Hematopoietic multipotent progenitor cell treated with erythropoietin and hydrocortisone succinate and interleukin-3 and kit ligand, for 15 days (in vitro differentiated cells): ENCODE data around the gene AGAP1.

Experiments used
- DNase-seq: peaks from one replicate; pipeline ENCODE4 v3.0.0-alpha.2; 2015; ENCODE audit warnings: low spot score

The AGAP1 gene

DNA sequence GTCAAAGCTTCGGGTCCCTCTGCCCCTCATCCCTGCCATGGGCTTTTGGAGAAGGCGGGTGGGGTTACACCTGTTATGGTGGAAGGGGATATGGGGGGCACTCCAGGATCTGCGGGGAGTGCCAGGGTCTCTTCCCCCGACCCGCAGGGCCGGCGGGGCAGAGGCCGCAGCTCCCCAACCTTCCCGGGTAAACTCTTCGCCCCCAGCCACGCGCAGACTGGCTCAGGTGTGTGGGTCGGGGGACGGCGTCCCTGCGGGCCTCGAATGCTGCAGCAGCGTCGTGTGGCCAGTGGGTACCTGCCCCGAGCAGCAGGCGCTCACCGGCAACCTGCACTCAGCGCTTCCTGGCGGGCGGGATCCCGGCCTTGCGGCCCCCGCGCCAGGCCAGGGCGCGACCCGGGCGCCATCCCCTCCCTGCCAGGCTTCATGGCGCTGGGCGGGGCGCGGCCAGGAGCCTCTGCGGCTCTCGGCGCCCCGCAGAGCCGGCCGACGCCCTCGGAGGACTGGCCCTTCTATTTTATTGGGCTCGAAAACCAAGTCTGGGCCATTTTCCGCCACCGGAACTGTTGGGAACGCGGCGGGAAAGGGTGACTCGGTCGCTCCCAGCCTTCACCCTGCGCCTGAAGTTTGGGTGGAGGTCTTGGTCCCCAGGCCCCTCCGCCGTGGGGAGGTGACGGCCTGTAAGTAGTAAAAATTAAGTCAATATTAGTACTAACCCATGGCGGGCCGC, 669.8 kb downstream of the AGAP1 start:
- no peak for DNase-seq

DNA sequence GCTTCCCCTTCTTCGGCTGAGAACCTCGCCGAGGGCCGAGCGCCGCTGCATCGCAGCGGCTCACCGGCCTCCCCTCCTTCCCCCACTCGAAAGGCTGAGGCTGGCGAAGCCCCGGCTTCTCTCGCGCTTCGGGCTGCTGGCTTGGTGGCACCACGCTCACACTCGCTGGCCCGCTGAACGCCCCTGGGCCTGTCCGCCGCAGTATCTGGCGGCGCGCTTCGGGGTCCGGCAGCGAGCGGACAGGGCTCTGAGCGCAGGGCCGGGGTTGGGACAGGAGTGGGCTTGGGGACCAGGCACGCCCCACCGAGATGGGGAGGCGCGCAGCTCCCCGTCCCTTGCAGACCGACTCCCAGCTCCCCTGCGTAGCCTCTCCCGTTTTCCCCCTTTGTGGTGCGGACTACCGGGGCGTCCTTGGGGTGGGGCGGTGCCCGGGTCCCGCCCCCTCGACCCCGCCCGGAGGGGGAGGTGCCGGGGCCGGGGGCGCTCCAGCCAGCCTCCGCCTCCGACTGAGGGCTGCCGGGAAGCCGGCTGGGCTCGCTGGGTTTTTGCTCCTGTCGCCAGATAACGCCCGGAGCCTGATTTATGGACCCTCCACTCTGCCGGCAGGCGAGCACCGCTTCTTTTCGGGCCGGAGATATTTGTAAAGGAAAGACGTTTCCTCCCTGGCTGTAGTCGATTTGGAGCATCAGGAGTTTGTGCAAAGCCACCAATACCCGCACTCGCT, 670.5 kb downstream of the AGAP1 start:
- no peak for DNase-seq

DNA sequence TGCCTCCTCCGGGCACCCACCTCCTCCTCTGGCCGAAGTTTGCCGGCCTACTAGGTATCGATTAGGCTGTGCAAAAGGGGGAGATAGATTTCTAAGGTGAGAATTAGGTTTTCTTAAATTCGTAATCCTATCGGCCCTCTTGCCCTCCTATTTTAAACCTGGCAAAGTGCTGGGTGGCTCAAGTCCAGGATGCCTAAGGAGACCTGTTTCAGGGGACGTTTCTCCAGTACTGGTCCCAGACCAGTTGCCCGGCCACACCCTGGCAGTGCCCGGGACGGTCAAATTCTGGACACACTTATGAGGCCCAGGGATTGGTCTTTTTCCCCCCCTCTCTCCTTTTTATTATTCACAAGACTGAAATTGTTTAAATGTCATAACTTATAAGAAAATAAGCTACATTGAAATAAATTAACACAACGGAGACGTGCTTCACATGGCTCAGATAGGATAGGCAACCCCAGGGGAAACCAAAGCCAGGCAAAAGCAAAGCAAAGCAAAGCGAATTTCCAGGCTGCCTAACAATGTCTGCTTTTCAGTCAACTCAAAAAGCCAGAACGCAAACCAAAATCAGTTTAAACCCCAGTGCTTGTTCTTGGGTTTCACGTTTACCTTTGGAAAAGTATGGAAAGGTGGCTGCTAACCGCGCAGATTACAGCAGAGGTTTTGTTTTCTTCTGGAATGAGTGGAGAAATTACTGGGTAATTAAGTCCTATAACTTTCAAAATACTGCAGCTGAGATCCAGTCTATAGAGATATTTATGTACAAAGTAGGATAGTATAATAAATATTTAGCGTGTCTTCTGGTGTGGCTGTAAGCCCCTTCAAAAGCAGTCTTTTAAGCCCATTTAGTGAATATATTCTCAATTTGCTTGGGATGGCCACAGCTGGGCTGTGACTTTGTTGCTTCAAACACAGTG, 671.3 kb downstream of the AGAP1 start:
- DNase-seq = no peak

DNA sequence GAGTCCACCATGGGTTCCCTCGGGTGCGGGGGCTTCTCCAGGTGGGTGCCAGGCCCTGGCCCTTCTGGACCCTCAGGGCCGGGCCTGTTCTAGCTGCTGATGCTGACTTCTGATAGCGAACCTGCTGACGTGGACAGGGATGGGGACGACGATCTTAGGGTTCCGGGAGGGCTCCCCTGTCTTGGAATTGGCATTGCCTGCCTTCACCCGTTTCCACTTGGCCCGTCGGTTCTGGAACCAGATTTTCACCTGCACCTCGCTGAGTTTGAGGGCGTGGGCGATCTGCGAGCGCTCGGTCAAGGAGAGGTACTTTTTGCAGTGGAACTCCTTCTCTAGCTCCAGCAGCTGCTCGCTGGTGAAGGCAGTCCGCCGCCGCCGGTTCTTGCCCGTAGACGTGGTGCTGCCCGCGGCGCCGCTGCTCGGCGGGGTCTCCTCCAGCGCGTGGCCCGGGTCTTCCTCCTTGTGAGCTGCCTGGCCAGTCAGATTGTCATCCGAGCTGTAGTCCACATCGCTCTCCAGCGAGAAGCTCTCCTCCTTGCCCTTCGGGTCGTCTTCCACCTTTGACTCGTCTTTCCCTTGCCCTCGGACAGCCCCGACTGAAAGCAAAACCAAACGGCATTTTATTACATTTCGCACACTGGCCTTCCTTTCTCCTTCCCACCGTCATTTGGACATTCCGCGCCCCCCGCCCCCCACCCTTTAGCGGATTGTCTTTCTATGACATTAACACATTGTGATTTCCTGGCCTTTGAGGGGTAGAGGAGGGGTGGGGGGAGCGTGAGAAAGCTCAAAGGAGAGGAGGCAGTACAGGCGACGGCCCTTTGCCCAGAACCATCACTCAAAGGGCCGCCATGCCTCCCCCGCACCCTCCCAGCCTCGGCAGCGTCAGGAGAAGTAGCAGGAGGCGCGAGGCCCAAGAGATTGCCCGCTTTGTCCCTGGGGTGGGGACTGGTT, 672.3 kb downstream of the AGAP1 start:
- DNase-seq = no peak

DNA sequence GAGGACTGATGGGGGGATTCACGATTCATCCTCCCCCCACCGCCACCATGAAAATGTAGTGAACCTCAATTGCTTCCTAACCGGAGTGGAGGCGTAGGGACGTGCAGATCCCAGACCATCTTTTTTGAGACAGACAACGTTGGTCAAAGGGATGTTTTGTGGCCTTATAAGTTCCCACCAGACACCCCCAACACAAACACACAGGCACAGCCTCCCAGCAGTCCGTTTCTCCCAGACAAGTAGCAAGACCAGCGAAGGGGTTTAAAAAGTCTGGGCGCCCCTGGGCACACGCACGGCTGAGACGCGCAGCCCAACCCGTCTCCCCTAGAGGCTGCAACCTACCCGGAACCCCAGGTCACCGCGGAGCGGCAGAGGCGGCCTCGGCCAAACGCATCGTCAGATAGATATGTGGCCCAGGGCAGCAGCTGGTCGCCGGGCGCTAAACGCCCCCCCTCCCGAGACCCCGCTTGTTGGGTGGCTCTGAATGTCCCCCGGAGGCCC, 673.0 kb downstream of the AGAP1 start:
- DNase-seq = no peak

DNA sequence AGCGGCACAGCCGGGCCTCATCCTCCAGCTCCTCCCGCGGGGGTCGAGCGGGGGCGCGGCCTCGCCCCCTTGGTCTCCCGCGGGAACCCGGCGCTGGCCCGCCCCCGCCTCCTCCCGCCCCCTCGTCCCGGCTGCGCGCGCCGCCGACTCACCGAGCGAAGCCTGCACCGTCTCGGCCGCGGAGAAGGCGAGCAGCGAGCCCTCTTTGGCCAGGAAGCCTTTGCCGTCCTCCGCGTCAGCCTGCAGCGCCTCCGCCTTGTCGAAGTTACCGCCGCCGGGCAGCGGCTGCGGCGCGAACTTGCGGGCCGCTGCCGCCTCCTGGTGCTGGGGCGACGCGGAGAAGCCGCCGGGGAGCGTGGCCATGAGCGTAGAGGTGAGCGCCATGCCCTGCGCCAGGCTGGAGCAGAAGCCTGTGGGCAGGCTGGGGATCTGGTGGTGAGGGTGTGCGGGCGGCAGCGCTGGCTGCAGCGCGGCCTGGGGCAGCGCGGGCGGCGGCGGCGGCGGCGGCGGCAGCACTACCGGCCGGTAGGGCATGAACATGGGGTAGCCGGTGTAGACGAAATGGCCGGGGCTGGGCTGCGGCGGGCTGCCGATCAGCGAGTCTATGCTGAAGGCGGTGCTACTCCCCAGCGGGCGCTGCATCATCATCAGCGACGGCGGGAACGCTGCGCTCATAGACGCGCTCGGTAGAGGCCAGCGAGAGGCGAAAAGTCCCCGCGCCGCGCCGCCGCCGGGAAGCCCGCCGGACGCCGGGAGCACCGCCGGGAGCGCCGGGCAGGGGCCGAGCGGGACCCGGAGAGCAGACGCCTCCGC, 673.7 kb downstream of the AGAP1 start:
- no peak for DNase-seq

DNA sequence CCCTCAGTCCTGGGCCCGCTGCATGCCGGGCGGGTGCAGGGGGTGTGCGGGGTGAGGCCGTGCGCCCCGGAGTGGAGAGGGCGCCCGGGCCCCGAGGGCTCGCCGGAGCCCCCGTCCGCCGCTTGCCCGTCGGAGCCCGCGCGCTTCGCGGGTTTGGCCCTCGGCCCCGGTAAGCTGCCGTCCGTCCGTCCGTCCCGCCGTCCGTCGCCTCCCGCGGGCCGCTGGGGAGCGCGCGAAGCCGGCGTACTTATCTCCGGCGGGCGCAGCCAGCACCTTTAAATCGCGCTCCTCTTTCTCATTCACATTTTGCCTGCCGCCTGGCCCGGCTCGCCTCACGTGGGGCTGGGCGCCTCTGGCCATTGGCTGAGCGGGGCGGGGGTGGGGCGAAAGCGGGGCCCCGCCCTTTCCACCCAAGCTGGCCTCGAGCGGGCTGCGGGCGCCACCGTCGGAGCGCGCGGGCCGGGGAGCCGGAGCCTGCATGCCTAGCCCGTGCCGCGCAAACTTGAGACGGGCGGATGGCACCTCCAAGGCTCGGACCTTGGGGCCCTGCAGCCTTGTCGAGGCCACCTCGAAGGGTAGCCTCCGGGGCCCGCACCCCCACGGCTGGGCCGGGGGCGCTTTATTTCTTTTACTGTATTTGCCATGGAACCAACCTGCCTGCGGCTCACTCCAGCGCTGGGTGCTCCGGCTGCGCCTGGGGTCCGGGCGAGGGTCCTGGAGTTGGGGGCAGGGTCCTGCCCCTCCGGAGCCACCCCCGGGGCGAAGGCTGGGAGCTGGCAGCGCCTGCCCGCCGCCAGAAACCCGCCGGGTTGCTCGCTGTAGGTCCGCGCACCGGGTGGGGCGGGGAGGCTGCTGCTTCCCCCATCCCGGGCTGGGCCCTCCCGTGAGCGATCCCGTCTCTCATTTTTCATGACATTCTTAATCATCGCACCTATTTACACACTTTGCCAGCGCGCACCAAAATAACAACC, 674.6 kb downstream of the AGAP1 start, which contains the start of gene GBX2:
TSS of gene GBX2 (minus strand) at position 277 of the 971 bp plus-strand sequence. CDS start 415 bp downstream, outside the sequence.
- DNase-seq = peak; percentile 43

DNA sequence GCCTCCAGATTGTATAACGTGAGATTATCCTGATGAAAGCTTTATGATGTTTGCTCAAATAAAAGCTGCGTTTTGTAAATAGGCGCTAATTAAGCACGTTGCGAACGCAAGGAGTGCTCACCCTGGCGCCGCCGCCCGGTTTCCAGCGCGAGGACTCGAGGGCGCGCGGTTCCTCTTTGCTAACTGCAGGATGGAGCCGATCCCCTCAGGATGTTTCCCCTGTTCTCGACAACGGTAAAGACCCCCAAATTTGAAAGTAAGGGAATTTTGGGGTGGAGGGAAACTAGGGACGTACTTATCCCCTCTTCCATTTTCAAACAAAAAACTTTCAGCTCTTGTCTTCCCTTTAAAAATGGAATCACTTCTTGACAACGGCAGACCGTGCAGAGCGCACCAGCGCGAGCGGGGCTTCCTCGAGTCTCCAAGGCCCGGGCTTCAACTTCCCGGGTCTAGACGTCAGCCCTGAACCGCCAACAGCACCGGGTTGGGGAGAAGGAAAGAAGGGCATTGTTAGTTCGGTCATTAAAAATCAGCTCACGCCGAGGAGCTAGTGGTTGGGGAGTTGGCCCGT, 675.4 kb downstream of the AGAP1 start:
- DNase-seq = no peak

DNA sequence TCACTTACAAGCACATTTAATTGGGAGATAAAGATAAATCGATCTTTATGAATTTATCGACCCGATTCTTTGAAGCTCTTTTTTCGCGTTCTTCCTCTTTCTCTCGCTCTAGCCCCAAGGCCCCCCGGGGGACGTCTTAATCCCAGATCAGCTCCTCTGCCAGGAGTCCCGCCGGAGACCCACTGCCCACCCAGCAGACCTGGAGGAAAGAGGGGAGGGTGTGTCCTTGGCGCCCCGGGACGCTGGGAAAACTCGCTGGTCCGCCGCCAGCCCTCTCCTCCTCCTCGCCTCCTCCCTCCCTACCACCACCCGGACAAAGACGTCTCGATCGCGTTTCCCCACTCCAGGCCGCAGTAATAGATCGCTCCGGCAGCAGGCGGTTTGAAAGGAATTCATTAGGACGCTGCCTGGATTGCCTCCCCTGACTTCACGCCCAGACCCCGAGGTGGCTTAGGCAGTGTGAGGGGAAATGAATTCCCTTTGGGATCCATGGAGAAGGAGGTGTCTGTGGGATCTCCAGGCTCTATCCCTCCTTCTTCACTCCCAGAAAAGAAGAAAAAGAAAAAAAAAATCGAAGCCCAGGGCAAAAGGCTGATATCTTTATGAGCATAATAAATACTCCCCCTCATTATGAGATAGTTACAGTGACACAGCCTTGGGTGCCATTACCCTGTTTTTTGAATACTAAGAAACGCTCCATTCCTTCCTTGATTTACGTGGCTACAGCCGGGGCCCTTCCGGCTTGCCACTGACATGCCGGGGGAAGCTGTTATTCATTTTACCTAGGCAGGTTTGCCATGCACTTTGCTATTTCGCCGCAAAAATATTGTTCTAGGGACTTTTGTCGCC, 676.1 kb downstream of the AGAP1 start:
- DNase-seq = no peak

DNA sequence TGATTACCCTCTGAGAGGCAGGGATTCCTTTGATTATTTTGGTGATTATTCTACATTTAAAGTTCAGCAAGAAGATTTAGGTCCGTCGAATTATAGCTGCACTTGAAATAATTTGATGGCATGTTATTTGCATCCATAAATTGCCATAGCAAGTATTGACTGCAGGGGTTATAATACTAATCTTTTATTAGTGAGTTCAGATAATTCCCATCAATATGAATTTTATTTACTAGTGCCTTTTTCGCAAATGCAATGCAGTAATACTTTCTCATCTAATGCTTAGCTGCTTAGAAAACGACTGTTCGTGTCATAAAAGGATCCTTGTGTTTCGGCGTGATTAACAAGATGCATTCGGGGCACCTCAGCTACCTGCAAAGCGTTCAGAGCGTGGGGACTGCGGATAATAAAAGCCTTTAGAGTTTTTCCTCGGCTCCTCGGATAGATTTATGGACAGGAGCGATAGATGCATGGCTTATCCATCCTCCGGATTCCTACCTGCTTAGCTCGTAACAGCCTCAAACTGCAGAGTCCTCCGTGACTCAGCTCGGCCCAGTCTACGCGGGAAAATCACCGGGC, 676.8 kb downstream of the AGAP1 start:
- DNase-seq = no peak

DNA sequence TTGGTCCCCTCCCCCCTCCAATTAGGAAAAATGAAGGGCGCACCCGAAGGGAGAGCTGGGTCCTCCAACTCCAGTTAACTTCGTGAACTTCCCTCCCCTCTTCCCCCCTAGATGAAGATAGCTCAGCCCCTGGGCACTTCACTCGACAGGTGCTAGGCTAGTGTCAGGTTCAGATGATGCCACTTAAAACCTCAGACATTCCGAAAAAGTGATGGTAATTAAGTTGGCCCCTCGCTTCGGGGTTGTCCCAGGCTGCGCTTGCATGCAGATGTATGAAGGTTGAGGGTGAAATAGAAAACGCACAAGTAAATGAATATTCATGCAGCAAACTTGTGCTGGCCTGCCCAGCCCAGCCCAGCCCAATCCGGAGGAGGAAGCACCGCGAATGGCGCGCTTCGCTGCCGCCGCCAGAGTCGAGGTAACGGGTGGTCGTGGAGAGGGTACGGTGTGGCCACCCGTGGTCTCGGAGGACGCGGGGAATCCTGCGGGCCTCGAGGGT, 677.4 kb downstream of the AGAP1 start:
- no peak for DNase-seq

DNA sequence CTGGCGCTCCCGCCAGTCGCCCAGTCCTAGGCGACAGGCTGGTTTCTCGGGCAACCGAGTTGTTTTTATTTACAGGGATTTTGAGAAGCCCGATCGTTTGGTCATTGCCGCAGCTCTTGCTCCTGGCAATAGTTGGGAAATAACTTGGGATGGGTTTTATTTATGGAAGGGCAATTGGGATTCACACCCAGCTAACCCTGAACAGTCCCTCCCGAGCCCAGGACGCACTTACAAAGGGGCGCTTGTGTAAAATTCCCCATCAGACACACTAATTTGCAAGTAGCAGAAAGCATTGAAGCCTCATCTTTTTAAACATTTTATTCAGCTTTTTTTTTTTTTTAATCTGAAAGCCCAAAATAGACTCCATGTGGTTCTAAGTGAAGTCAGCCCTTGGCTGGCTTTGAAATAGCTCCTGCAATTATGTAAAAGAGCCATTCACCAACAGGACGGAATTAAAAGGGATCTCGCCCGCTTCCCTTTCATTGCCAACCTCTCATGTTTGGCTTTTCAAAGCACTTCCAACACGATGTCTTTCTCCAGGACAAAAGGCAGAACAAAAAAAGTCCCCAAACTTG, 677.9 kb downstream of the AGAP1 start:
- no peak for DNase-seq

DNA sequence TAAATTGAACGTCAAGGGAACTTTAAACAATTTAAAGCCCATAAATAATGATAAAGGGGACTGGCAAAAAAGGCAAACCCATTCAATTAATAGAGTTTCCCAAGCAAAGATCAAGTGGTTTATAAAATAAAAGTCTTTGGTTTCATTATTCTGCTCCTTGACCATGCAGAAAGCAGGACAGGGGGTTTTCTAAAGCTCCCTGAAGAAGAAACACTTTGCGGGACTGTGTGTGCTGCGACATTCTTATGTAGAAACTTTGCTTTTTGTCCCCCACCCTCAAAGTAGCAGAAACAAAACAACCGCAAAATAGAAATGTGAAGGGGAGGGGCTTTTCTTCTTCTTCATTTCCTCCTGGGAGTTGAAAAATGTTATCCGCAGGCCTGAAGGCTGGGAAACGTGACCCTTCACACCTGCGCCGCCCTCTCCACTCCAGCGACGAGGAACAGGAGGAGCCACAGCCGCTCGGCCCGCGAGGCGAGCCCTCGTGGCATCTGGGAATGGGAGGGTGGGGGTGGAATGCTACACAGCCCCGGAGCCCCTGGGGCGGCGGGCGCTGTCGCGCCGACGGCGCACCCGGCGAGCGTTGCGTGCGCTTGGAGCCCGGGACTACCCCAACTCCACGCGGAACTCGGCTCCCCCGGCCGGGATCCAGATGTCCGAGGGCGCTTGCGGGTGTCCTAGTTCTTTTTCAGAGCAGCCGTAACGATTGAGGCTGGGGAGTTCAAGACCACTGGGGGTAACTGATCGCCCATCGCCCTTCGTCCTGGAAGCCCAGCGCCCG, 678.6 kb downstream of the AGAP1 start:
- no peak for DNase-seq

DNA sequence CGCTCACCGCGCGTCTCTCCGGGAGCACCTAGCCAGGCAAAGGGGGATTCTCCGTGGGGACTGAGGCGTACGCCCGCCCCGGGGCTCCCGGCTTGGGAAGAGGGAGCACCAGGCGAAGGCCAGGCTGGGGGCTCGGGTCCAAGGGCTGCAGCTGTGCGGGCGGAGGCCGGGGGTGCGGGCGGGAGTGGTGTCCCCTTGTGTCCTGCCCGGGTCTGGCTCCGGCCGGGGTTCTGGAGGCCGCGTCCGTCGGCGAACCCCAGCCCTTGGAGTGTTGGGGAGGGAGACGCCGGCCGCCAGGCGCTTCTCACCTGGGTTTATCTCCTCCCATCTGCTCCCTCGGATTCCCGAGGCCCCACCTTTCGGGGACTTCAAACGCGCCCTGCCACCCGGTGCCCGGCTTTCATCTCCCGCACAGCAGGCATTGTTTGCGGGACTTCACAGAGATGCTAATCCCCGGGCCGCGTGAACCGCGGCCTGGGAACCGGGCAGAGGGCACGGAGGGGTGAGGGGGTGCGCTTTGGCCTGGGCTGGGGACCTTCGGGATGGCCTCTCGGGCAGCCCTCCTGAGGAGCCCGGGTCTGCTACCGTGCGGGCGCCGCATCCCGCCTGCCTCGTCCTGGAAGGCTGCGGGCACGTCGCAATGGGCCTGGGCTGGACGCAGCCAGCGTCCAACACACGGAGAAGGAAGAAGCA, 679.3 kb downstream of the AGAP1 start:
- no peak for DNase-seq
